T-helper 1 cell treated with Interleukin-12 subunit alpha and Interleukin-12 subunit beta and Interleukin-4 antibody, amounts not matched to agents 30 μg/mL and 1 μg/mL, for 36 hours (primary cell): ENCODE measurements around the gene BHLHA15.

Experiments
- H3K27ac Mint-ChIP-seq: one replicate; pipeline ENCODE4 v1.8.0; 2021; ENCODE audit warnings: mild to moderate bottlenecking, mixed read lengths
- H3K27me3 Mint-ChIP-seq: one replicate; pipeline ENCODE4 v1.8.0; 2021; ENCODE audit warnings: low read depth, mixed read lengths
- H3K36me3 Mint-ChIP-seq: one replicate; pipeline ENCODE4 v1.8.0; 2021; ENCODE audit warnings: low read depth, mixed read lengths
- H3K4me1 Mint-ChIP-seq: one replicate; pipeline ENCODE4 v1.8.0; 2021; ENCODE audit warnings: low read depth, mixed read lengths
- H3K4me3 Mint-ChIP-seq: one replicate; pipeline ENCODE4 v1.8.0; 2021; ENCODE audit warnings: mild to moderate bottlenecking, moderate library complexity, mixed read lengths
- H3K9me3 Mint-ChIP-seq: one replicate; pipeline ENCODE4 v1.8.0; 2021; ENCODE audit warnings: mixed read lengths

BHLHA15 gene

GRCh38 chr7:98196706-98197605 lies 14.3 kb upstream of the BHLHA15 start:
- H3K27me3 Mint-ChIP-seq: no peaks in the 10 kb centered on the region
- no peak overlapping the region for H3K27ac Mint-ChIP-seq
- H3K9me3 Mint-ChIP-seq: peaks cover 5% of the 10 kb centered on the region
- H3K4me1 Mint-ChIP-seq: peaks cover 16% of the 10 kb centered on the region
- peaks cover 14% of the 10 kb centered on the region for H3K36me3 Mint-ChIP-seq
- H3K4me3 Mint-ChIP-seq: no peak overlapping the region

GRCh38 chr7:98199131-98199530 lies 12.1 kb upstream of the BHLHA15 start:
- H3K9me3 Mint-ChIP-seq: peaks cover 5% of the 10 kb centered on the region
- H3K27ac Mint-ChIP-seq: no peak overlapping the region
- H3K36me3 Mint-ChIP-seq: peaks cover 23% of the 10 kb centered on the region
- no peak overlapping the region for H3K4me3 Mint-ChIP-seq
- H3K27me3 Mint-ChIP-seq: no peaks in the 10 kb centered on the region
- H3K4me1 Mint-ChIP-seq: peaks cover 25% of the 10 kb centered on the region

GRCh38 chr7:98200364-98200763 lies 10.9 kb upstream of the BHLHA15 start:
- peaks cover 29% of the 10 kb centered on the region for H3K36me3 Mint-ChIP-seq
- H3K27ac Mint-ChIP-seq: peak overlapping the region; percentile 10
- peaks cover 25% of the 10 kb centered on the region for H3K4me1 Mint-ChIP-seq

GRCh38 chr7:98202367-98203195 lies 8.7 kb upstream of the BHLHA15 start:
- peak overlapping the region; percentile 77 for H3K27ac Mint-ChIP-seq
- H3K4me1 Mint-ChIP-seq: peaks cover 25% of the 10 kb centered on the region
- H3K27me3 Mint-ChIP-seq: no peaks in the 10 kb centered on the region
- H3K36me3 Mint-ChIP-seq: peaks cover 32% of the 10 kb centered on the region
- peak overlapping the region; percentile 16 for H3K4me3 Mint-ChIP-seq
- H3K9me3 Mint-ChIP-seq: peaks cover 5% of the 10 kb centered on the region

More at GRCh38 chr7:98200364-98200763, 10.9 kb upstream of the BHLHA15 start:
- H3K9me3 Mint-ChIP-seq: peaks cover 5% of the 10 kb centered on the region
- H3K4me3 Mint-ChIP-seq: no peak overlapping the region
- no peaks in the 10 kb centered on the region for H3K27me3 Mint-ChIP-seq

GRCh38 chr7:98203261-98203963 lies 7.8 kb upstream of the BHLHA15 start:
- Mint-ChIP-seq H3K4me1 (peaks cover 25% of the 10 kb centered on the region), H3K9me3 (peaks cover 5% of the 10 kb centered on the region), H3K27me3 (no peaks in the 10 kb centered on the region), H3K27ac (no peak overlapping the region), H3K36me3 (peaks cover 30% of the 10 kb centered on the region), H3K4me3 (no peak overlapping the region)

- peaks cover 28% of the 10 kb centered on the region for H3K36me3 Mint-ChIP-seq
- no peak overlapping the region for H3K4me3 Mint-ChIP-seq
- peak overlapping the region; percentile 24 for H3K27ac Mint-ChIP-seq
- H3K9me3 Mint-ChIP-seq: peaks cover 2% of the 10 kb centered on the region
- H3K27me3 Mint-ChIP-seq: no peaks in the 10 kb centered on the region
- peaks cover 25% of the 10 kb centered on the region for H3K4me1 Mint-ChIP-seq
Measured at GRCh38 chr7:98203964-98204605, 7.2 kb upstream of the BHLHA15 start.

- peaks cover 25% of the 10 kb centered on the region for H3K36me3 Mint-ChIP-seq
- no peaks in the 10 kb centered on the region for H3K27me3 Mint-ChIP-seq
- no peaks in the 10 kb centered on the region for H3K9me3 Mint-ChIP-seq
- peaks cover 25% of the 10 kb centered on the region for H3K4me1 Mint-ChIP-seq
- no peak overlapping the region for H3K27ac Mint-ChIP-seq
- no peak overlapping the region for H3K4me3 Mint-ChIP-seq
Measured at GRCh38 chr7:98204670-98205069, 6.6 kb upstream of the BHLHA15 start.

GRCh38 chr7:98205162-98205845 lies 5.9 kb upstream of the BHLHA15 start:
- Mint-ChIP-seq H3K9me3 (no peaks in the 10 kb centered on the region), H3K36me3 (peaks cover 21% of the 10 kb centered on the region), H3K27ac (no peak overlapping the region), H3K27me3 (no peaks in the 10 kb centered on the region), H3K4me3 (no peak overlapping the region), H3K4me1 (peaks cover 21% of the 10 kb centered on the region)

- peaks cover 12% of the 10 kb centered on the region for H3K4me1 Mint-ChIP-seq
- no peak overlapping the region for H3K27ac Mint-ChIP-seq
- no peaks in the 10 kb centered on the region for H3K27me3 Mint-ChIP-seq
- H3K36me3 Mint-ChIP-seq: peaks cover 20% of the 10 kb centered on the region
- H3K9me3 Mint-ChIP-seq: no peaks in the 10 kb centered on the region
- no peak overlapping the region for H3K4me3 Mint-ChIP-seq
Measured at GRCh38 chr7:98206451-98207330, 4.5 kb upstream of the BHLHA15 start.

- no peaks in the 10 kb centered on the region for H3K4me1 Mint-ChIP-seq
- peaks cover 8% of the 10 kb centered on the region for H3K36me3 Mint-ChIP-seq
- H3K9me3 Mint-ChIP-seq: no peaks in the 10 kb centered on the region
- H3K4me3 Mint-ChIP-seq: peak overlapping the region; percentile 50
- H3K27ac Mint-ChIP-seq: no peak overlapping the region
- H3K27me3 Mint-ChIP-seq: no peaks in the 10 kb centered on the region
Measured at GRCh38 chr7:98209166-98209920, 1.9 kb upstream of the BHLHA15 start.

GRCh38 chr7:98210513-98211220 lies 572 bp upstream of the BHLHA15 start:
- H3K9me3 Mint-ChIP-seq: no peaks in the 10 kb centered on the region
- H3K27ac Mint-ChIP-seq: no peak overlapping the region
- peaks cover 3% of the 10 kb centered on the region for H3K36me3 Mint-ChIP-seq
- no peaks in the 10 kb centered on the region for H3K27me3 Mint-ChIP-seq
- H3K4me3 Mint-ChIP-seq: peak overlapping the region; percentile 50
- H3K4me1 Mint-ChIP-seq: no peaks in the 10 kb centered on the region
